B cell (primary cell): ENCODE results near the gene MAP2K6. TPM values are rescaled to one million over a fixed set of nuclear protein-coding genes. Genes with fewer than 3 reads are reported as not detected.

Experiments used
- ATAC-seq: fragments of 200-7000 bp; cut with Tn5 transposase; one replicate; pipeline ENCODE4 v1.10.0; 2021; ENCODE audit warnings: low read depth, mild to moderate bottlenecking, moderate number of reproducible peaks, moderate library complexity
- CTCF ChIA-PET: fragments of 350-600 bp; sonication (Branson Sonifier 250); formaldehyde crosslinking; loops from one replicate; lab custom pipeline; 2021; ENCODE audit warnings: antibody characterized with exemption, inconsistent platforms; lab: Charles Lee
- POLR2A ChIA-PET: fragments of 350-600 bp; sonication (Branson Sonifier 250); formaldehyde crosslinking; loops from one replicate; lab custom pipeline; 2021; ENCODE audit warnings: antibody characterized with exemption; lab: Charles Lee
- DNase-seq: peaks from one replicate; pipeline ENCODE4 v3.0.0; 2013
- H2AFZ ChIP-seq: 2 replicates; pipeline ENCODE4 v1.6.1; 2012; ENCODE audit warnings: mild to moderate bottlenecking, low read depth, low read length; ENCODE audit not compliant: insufficient read depth, poor library complexity, severe bottlenecking
- H3K27ac ChIP-seq, 2 donors: 1 replicate in 1 of 2; 2 replicates in 1 of 2; pipeline ENCODE4 v1.5.1; 2012 to 2013; ENCODE audit warnings: low read length in 2 of 2, mild to moderate bottlenecking in 2 of 2, moderate library complexity in 1 of 2
- H3K27me3 ChIP-seq, 4 experiments: fragments of 200-600 bp in 1 of 4; sonication (generic) in 1 of 4; replicated peaks in 1 of 4; 1 replicate in 2 of 4; 2 replicates in 2 of 4; pipeline versions ENCODE4 v1.6.1 to v1.7.0; 2013 to 2016; ENCODE audit warnings: low read length in 3 of 4, mild to moderate bottlenecking in 2 of 4, mixed read lengths in 1 of 4, moderate library complexity in 1 of 4; ENCODE audit not compliant: insufficient read depth in 4 of 4, control insufficient read depth in 3 of 4; ENCODE audit errors: control extremely low read depth in 1 of 4
- H3K36me3 ChIP-seq, 2 experiments: replicated peaks in 1 of 2; 1 replicate in 1 of 2; 2 replicates in 1 of 2; pipeline versions ENCODE4 v1.6.1 to v1.7.1; 2013; ENCODE audit warnings: low read length in 1 of 2; ENCODE audit not compliant: insufficient read depth in 2 of 2, control insufficient read depth in 1 of 2; ENCODE audit errors: control extremely low read depth in 1 of 2, extremely low read depth in 1 of 2
- H3K4me1 ChIP-seq, 2 donors: fragments of 200-600 bp in 1 of 2; sonication (generic) in 1 of 2; 1 replicate in 1 of 2; 2 replicates in 1 of 2; pipeline versions ENCODE4 v1.5.1 to v1.6.1; 2013 to 2017; ENCODE audit warnings: low read length in 2 of 2; ENCODE audit not compliant: control insufficient read depth in 2 of 2, insufficient read depth in 2 of 2
- H3K4me2 ChIP-seq: replicated peaks from 2 replicates; pipeline ENCODE3; 2012; ENCODE audit warnings: mild to moderate bottlenecking, low read depth, low read length; ENCODE audit not compliant: poor library complexity, severe bottlenecking
- H3K4me3 ChIP-seq, 5 experiments: fragments of 200-600 bp in 1 of 5; sonication (generic) in 1 of 5; 1 replicate in 3 of 5; 2 replicates in 2 of 5; pipeline versions ENCODE4 v1.5.1 to v1.7.0; 2011 to 2016; ENCODE audit warnings: low read length in 4 of 5, mild to moderate bottlenecking in 4 of 5, low read depth in 2 of 5, control low read depth in 1 of 5, moderate library complexity in 1 of 5; ENCODE audit not compliant: insufficient read depth in 1 of 5; ENCODE audit errors: control extremely low read depth in 1 of 5, extremely low read depth in 1 of 5
- H3K79me2 ChIP-seq: fragments of 200-600 bp; sonication (generic); one replicate; pipeline ENCODE4 v1.6.0; 2016; ENCODE audit warnings: low read length; ENCODE audit not compliant: control insufficient read depth, insufficient read depth
- H3K9ac ChIP-seq: fragments of 200-600 bp; sonication (generic); 2 replicates; pipeline ENCODE4 v1.6.1; 2017; ENCODE audit warnings: mild to moderate bottlenecking, low read length, moderate library complexity
- H3K9me3 ChIP-seq, 3 donors: one replicate each; pipeline versions ENCODE4 v1.6.1 to v1.7.1; 2013; ENCODE audit warnings: low read length in 2 of 3; ENCODE audit not compliant: control insufficient read depth in 2 of 3, insufficient read depth in 1 of 3; ENCODE audit errors: control extremely low read depth in 1 of 3
- H4K20me1 ChIP-seq: 2 replicates; pipeline ENCODE4 v1.6.0; 2012; ENCODE audit warnings: mild to moderate bottlenecking, low read length; ENCODE audit not compliant: insufficient read depth, control insufficient read depth, poor library complexity, severe bottlenecking
- H3K27ac Mint-ChIP-seq: one replicate; pipeline ENCODE4 v1.8.0; 2021; ENCODE audit warnings: mixed read lengths
- H3K27me3 Mint-ChIP-seq: one replicate; pipeline ENCODE4 v1.8.0; 2021; ENCODE audit warnings: mixed read lengths
- H3K4me1 Mint-ChIP-seq: one replicate; pipeline ENCODE4 v1.8.0; 2021; ENCODE audit warnings: mixed read lengths
- H3K4me3 Mint-ChIP-seq: one replicate; pipeline ENCODE4 v1.8.0; 2021; ENCODE audit warnings: mixed read lengths
- H3K9me3 Mint-ChIP-seq: one replicate; pipeline ENCODE4 v1.8.0; 2022; ENCODE audit warnings: mixed read lengths; ENCODE audit not compliant: insufficient read depth
- CTCF ChIP-seq: fragments of 200-600 bp; IDR thresholded peaks from one replicate; pipeline ENCODE4 v1.8.0; 2022; ENCODE audit warnings: antibody characterized with exemption, mild to moderate bottlenecking
- EZH2 ChIP-seq: IDR thresholded peaks from 2 replicates; pipeline ENCODE4 v1.6.1; 2012; ENCODE audit warnings: borderline replicate concordance, low read depth, mild to moderate bottlenecking, moderate library complexity, low read length; ENCODE audit not compliant: insufficient read depth, poor library complexity, severe bottlenecking
- WGBS: methylation state at CpG from one replicate; pipeline ENCODE4 v1.1.5; 2013; ENCODE audit warnings: missing lambda C conversion rate; ENCODE audit not compliant: insufficient coverage; 5-methylcytosine and 5-hydroxymethylcytosine counted together
- intact Hi-C: fragments of 100-400 bp; cut with micrococcal nuclease; formaldehyde crosslinking; loops from one replicate; pipeline ENCODE4 v1.10.0; 2022
- polyA plus RNA-seq: library from polyadenylated mRNA; depleted of rRNA; stranded (reverse); fragments of >200 nt; gene quantifications from 2 replicates; pipeline ENCODE4 v1.2.3, GENCODE V29; 2012
- total RNA-seq, 2 donors: library from RNA; stranded (reverse); fragments of 120-200 nt in 1 of 2; gene quantifications; 1 replicate in 1 of 2; 2 replicates in 1 of 2; pipeline versions ENCODE4 v1.2.3 to v1.2.4, GENCODE V29; 2013 to 2022

The MAP2K6 gene
- total and polyA plus RNA-seq, 2 donors (not counting 1 experiment from before 2014, with no cell fraction given): 2.4 to 7.7 TPM

DNA sequence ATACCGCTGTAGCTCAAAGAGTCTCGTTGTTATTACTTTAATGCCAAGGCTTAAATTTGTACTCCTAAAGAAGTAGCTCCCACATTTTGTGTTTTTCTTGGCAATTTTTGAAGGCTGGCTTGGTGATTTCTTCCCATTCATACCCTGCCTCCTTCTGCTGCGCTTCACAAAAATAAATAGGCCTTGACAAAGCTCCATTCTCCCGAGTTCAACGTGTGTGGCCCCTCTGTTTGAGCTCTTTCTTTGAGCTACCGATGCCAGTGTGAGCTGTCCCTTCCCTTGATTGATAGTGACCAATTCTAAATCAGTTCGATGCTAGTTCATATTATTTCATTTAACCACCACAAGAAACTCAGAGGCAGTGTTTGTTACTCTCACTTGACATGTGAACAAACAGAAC is 96.8 kb downstream of the MAP2K6 start:
- H3K9me3 Mint-ChIP-seq: no peaks in the 10 kb centered on the region
- no peak for ATAC-seq
- Histone ChIP-seq H3K79me2 (peaks cover 2% of the 10 kb centered on the region), H4K20me1 (no peaks in the 10 kb centered on the region), H3K36me3 (no peaks in the 10 kb centered on the region), H3K9me3 (peaks cover 0 to 4% (median 0%) of the 10 kb centered on the region in 3 donors), H3K9ac (no peak overlapping the region), H3K4me1 (peaks cover 3 to 9% of the 10 kb centered on the region in 2 donors), H3K27ac (no peak overlapping the region), H3K4me3 (no peak overlapping the region), H2AFZ (no peak overlapping the region), H3K27me3 (peaks cover 0 to 8% (median 1%) of the 10 kb centered on the region in 4 experiments), H3K4me2 (no peak overlapping the region)
- H3K27ac Mint-ChIP-seq: no peak overlapping the region
- TF ChIP-seq EZH2 (no peak), CTCF (no peak)
- H3K4me1 Mint-ChIP-seq: peaks cover 10% of the 10 kb centered on the region
- WGBS: 88% methylated on average over 5 of the region's 7 CpGs
- ChIA-PET CTCF (interaction anchor here (3.8 kb wide), 1 partner anchor 12 kb away, joined by 32 read pairs; no protein-coding TSS in a partner anchor), POLR2A (no interaction called here)
- no peak overlapping the region for H3K4me3 Mint-ChIP-seq
- no peak for DNase-seq
- H3K27me3 Mint-ChIP-seq: peaks cover 10% of the 10 kb centered on the region
- intact Hi-C loops: no loop called here

GRCh38 chr17:69512946-69513345 is 98.4 kb downstream of the MAP2K6 start:
- peaks cover 10% of the 10 kb centered on the region for H3K27me3 Mint-ChIP-seq
- no peak overlapping the region for H3K4me3 ChIP-seq
- H3K4me1 Mint-ChIP-seq: peaks cover 22% of the 10 kb centered on the region
- TF ChIP-seq CTCF (no peak), EZH2 (no peak)
- peaks cover 2% of the 10 kb centered on the region for H3K79me2 ChIP-seq
- 90% methylated on average over 4 of the region's 5 CpGs for WGBS
- H3K27me3 ChIP-seq: peaks cover 0 to 8% (median 1%) of the 10 kb centered on the region in 4 experiments
- no peaks in the 10 kb centered on the region for H3K9me3 Mint-ChIP-seq
- H3K4me3 Mint-ChIP-seq: no peak overlapping the region
- DNase-seq (no peak), ATAC-seq (no peak)
- H3K9ac ChIP-seq: no peak overlapping the region
- POLR2A ChIA-PET: no interaction called here
- H3K4me2 ChIP-seq: no peak overlapping the region
- H3K27ac Mint-ChIP-seq: no peak overlapping the region
- no peaks in the 10 kb centered on the region for H3K36me3 ChIP-seq
- H3K4me1 ChIP-seq: peaks cover 19 to 25% of the 10 kb centered on the region in 2 donors
- CTCF ChIA-PET: interaction anchor here (0.5 to 3.8 kb wide), 2 partner anchors 11 to 13 kb away, joined by 3 to 32 read pairs; no protein-coding TSS in a partner anchor
- H4K20me1 ChIP-seq: no peaks in the 10 kb centered on the region
- H2AFZ ChIP-seq: no peak overlapping the region
- peaks cover 0 to 6% (median 0%) of the 10 kb centered on the region in 3 donors for H3K9me3 ChIP-seq
- intact Hi-C loops: no loop called here
- H3K27ac ChIP-seq: no peak overlapping the region
